GM23338 (cell line): ENCODE data around the gene NOX5. TPM values are rescaled to one million over a fixed set of nuclear protein-coding genes. Genes with fewer than 3 reads are reported as not detected.

Experiments used
- ATAC-seq: fragments of 200-7000 bp; cut with Tn5 transposase; 3 replicates; pipeline ENCODE4 v1.9.1; 2020
- DNase-seq: peaks from one replicate; pipeline ENCODE4 v3.0.0-alpha.2; 2015; ENCODE audit warnings: low spot score
- H2AFZ ChIP-seq: fragments of 200-600 bp; sonication (generic); 2 replicates; pipeline ENCODE4 v1.8.0; 2016; ENCODE audit warnings: antibody characterized with exemption, mild to moderate bottlenecking, moderate library complexity
- H3F3A ChIP-seq: fragments of 200-600 bp; sonication (generic); replicated peaks from 2 replicates; pipeline ENCODE4 v1.8.0; 2017; ENCODE audit warnings: antibody characterized with exemption, mixed run types, low read depth
- H3K27ac ChIP-seq: fragments of 200-600 bp; sonication (generic); 2 replicates; pipeline ENCODE4 v1.6.1; 2016; ENCODE audit warnings: low read depth
- H3K27me3 ChIP-seq: fragments of 200-600 bp; sonication (generic); 2 replicates; pipeline ENCODE4 v1.8.0; 2016; ENCODE audit warnings: mild to moderate bottlenecking, mixed run types, moderate library complexity; ENCODE audit not compliant: insufficient read depth
- H3K36me3 ChIP-seq: fragments of 200-600 bp; sonication (generic); 2 replicates; pipeline ENCODE4 v1.8.0; 2016; ENCODE audit warnings: mild to moderate bottlenecking; ENCODE audit not compliant: insufficient read depth
- H3K4me1 ChIP-seq: fragments of 200-600 bp; sonication (generic); 2 replicates; pipeline ENCODE4 v1.8.0; 2016; ENCODE audit warnings: mild to moderate bottlenecking, moderate library complexity; ENCODE audit not compliant: insufficient read depth
- H3K4me2 ChIP-seq: fragments of 200-600 bp; sonication (generic); 2 replicates; pipeline ENCODE4 v1.7.1; 2017; ENCODE audit warnings: mixed run types
- H3K4me3 ChIP-seq: fragments of 200-600 bp; sonication (generic); 2 replicates; pipeline ENCODE4 v1.6.1; 2016; ENCODE audit warnings: mixed run types
- H3K79me2 ChIP-seq: fragments of 200-600 bp; sonication (generic); replicated peaks from 2 replicates; pipeline ENCODE4 v1.8.0; 2017; ENCODE audit warnings: mild to moderate bottlenecking; ENCODE audit not compliant: insufficient read depth
- H3K9me2 ChIP-seq: fragments of 200-600 bp; sonication (generic); 2 replicates; pipeline ENCODE4 v1.8.0; 2017; ENCODE audit not compliant: insufficient read depth
- H4K20me1 ChIP-seq: fragments of 200-600 bp; sonication (generic); replicated peaks from 2 replicates; pipeline ENCODE4 v1.8.0; 2017; ENCODE audit warnings: mild to moderate bottlenecking; ENCODE audit not compliant: insufficient read depth
- H3K27ac Mint-ChIP-seq: 2 replicates; pipeline ENCODE4 v1.8.0; 2020; ENCODE audit warnings: inconsistent platforms, mild to moderate bottlenecking, moderate library complexity, mixed read lengths
- H3K27me3 Mint-ChIP-seq: 3 replicates; pipeline ENCODE4 v1.8.0; 2022; ENCODE audit warnings: low read depth, mild to moderate bottlenecking, moderate library complexity, mixed read lengths, inconsistent platforms; ENCODE audit not compliant: insufficient read depth, poor library complexity
- H3K36me3 Mint-ChIP-seq: 3 replicates; pipeline ENCODE4 v1.8.0; 2021; ENCODE audit warnings: low read depth, mild to moderate bottlenecking, inconsistent platforms, moderate library complexity, mixed read lengths
- H3K4me1 Mint-ChIP-seq: 3 replicates; pipeline ENCODE4 v1.8.0; 2020; ENCODE audit warnings: mild to moderate bottlenecking, inconsistent platforms, mixed read lengths
- H3K4me3 Mint-ChIP-seq: 3 replicates; pipeline ENCODE4 v1.8.0; 2021; ENCODE audit warnings: moderate library complexity, mild to moderate bottlenecking, inconsistent platforms, mixed read lengths
- H3K9me3 Mint-ChIP-seq: 3 replicates; pipeline ENCODE4 v1.8.0; 2020; ENCODE audit warnings: moderate library complexity, mild to moderate bottlenecking, inconsistent platforms, mixed read lengths
- CREB1 ChIP-seq: fragments of 250-450 bp; sonication (Bioruptor Pico); IDR thresholded peaks from 2 replicates; pipeline ENCODE4 v1.5.0; 2020; ENCODE audit warnings: low read depth, mild to moderate bottlenecking, moderate library complexity
- CTCF ChIP-seq, 2 experiments: fragments of 200-600 bp in 1 of 2; sonication (generic) in 1 of 2; conservative IDR thresholded peaks; 2 replicates each; pipeline versions ENCODE4 v1.5.1 to v1.6.1; 2016 to 2017; ENCODE audit warnings: antibody characterized with exemption in 2 of 2, low read depth in 2 of 2, mild to moderate bottlenecking in 2 of 2, moderate library complexity in 1 of 2
- ETS1 ChIP-seq: IDR thresholded peaks from 2 replicates; pipeline ENCODE4 v1.6.1; 2016; ENCODE audit warnings: antibody characterized with exemption
- EZH2phosphoT487 ChIP-seq: fragments of 200-600 bp; sonication (generic); IDR thresholded peaks from one replicate; pipeline ENCODE4 v1.8.1; 2018; ENCODE audit warnings: antibody characterized with exemption; ENCODE audit not compliant: unreplicated experiment
- JUNB ChIP-seq: IDR thresholded peaks from one replicate; pipeline ENCODE4 v1.6.1; 2016; ENCODE audit warnings: antibody characterized with exemption; ENCODE audit not compliant: unreplicated experiment
- NANOG ChIP-seq: IDR thresholded peaks from 2 replicates; pipeline ENCODE4 v1.6.1; 2016; ENCODE audit warnings: antibody characterized with exemption, borderline replicate concordance
- POLR2AphosphoS5 ChIP-seq: IDR thresholded peaks from 2 replicates; pipeline ENCODE4 v1.6.1; 2016; ENCODE audit warnings: antibody characterized with exemption, low read depth
- ZNF114 ChIP-seq: fragments of 250-450 bp; sonication (Bioruptor Pico); IDR thresholded peaks from 2 replicates; pipeline ENCODE4 v1.5.0; 2020; ENCODE audit warnings: mild to moderate bottlenecking, moderate library complexity
- ZNF331 ChIP-seq: fragments of 250-450 bp; sonication (Bioruptor Pico); IDR thresholded peaks from 2 replicates; pipeline ENCODE4 v1.5.0; 2020; ENCODE audit warnings: low read depth, mild to moderate bottlenecking, moderate library complexity
- ZNF462 ChIP-seq: fragments of 250-450 bp; sonication (Bioruptor Pico); IDR thresholded peaks from 2 replicates; pipeline ENCODE4 v1.5.0; 2020; ENCODE audit warnings: mild to moderate bottlenecking, moderate library complexity
- polyA plus RNA-seq: library from polyadenylated mRNA; unstranded; fragments of >200 nt; fragmentation: Nextera tagmentation; extraction: Ambion mirVana; gene quantifications from 2 replicates; pipeline ENCODE4 v1.2.1, GENCODE V29; 2016
- total RNA-seq: library from RNA; depleted of rRNA; stranded (reverse); fragments of >200 nt; shearing (Covaris generic); gene quantifications from 2 replicates; pipeline ENCODE4 v1.2.3, GENCODE V29; 2014

Gene NOX5
- total and polyA plus RNA-seq, 2 experiments from 2014 or later = 0.03 TPM; not detected in 1

- Mint-ChIP-seq H3K9me3 (peaks cover 17% of the 10 kb centered on the region), H3K4me3 (no peak overlapping the region), H3K27me3 (peaks cover 2% of the 10 kb centered on the region), H3K36me3 (peaks cover 4% of the 10 kb centered on the region; the same call in 2 of the 3 replicates), H3K27ac (no peak overlapping the region), H3K4me1 (no peaks in the 10 kb centered on the region)
- no peaks in the 10 kb centered on the region for H3K27me3 ChIP-seq
- H3K4me3 ChIP-seq = no peak overlapping the region
- no peaks in the 10 kb centered on the region for H3F3A ChIP-seq
- no peak overlapping the region for H3K4me2 ChIP-seq
- H3K9me2 ChIP-seq = no peaks in the 10 kb centered on the region
- no peak overlapping the region for H2AFZ ChIP-seq
- no peaks in the 10 kb centered on the region for H3K79me2 ChIP-seq
- TF ChIP-seq CTCF (conservative IDR thresholded peaks at IDR 0.05; ENCODE audit: low read depth in 2 of 2) (no peak), ZNF331 (CRISPR knock-in tag) (no peak), EZH2phosphoT487 (no peak), ETS1 (no peak), NANOG (no peak), ZNF462 (CRISPR knock-in tag) (no peak), CREB1 (no peak), ZNF114 (CRISPR knock-in tag) (no peak), POLR2AphosphoS5 (no peak), JUNB (no peak)
- DNase-seq (no peak), ATAC-seq (no peak)
- peaks cover 6% of the 10 kb centered on the region; the same call in 1 of the 2 replicates for H3K36me3 ChIP-seq
- no peaks in the 10 kb centered on the region for H4K20me1 ChIP-seq
- no peak overlapping the region for H3K27ac ChIP-seq
- H3K4me1 ChIP-seq = no peaks in the 10 kb centered on the region
Measured at GRCh38 chr15:68982976-68983563, 31.4 kb upstream of the NOX5 start.
